Brain microvascular endothelial cell (primary cell): ENCODE data around the gene PHF23.

Experiments
- DNase-seq: peaks from one replicate; pipeline ENCODE4 v3.0.0-alpha.2; 2020
- H3K27ac ChIP-seq: fragments of 250-450 bp; sonication (Bioruptor Pico); 2 replicates; pipeline ENCODE4 v1.5.1; 2020; ENCODE audit warnings: mild to moderate bottlenecking, moderate library complexity
- H3K27me3 ChIP-seq: fragments of 250-450 bp; sonication (Bioruptor Pico); replicated peaks from 2 replicates; pipeline ENCODE4 v1.5.1; 2020; ENCODE audit warnings: mild to moderate bottlenecking
- H3K36me3 ChIP-seq: fragments of 250-450 bp; sonication (Bioruptor Pico); replicated peaks from 2 replicates; pipeline ENCODE4 v1.5.1; 2020; ENCODE audit warnings: mild to moderate bottlenecking
- H3K4me3 ChIP-seq: 2 replicates; pipeline ENCODE4 v1.5.1; 2011; ENCODE audit warnings: low read depth, mild to moderate bottlenecking, control low read depth, low read length, moderate library complexity
- in situ Hi-C: cut with HindIII; loops from 2 replicates; pipeline ENCODE4 v1.10.0; 2017; ENCODE audit warnings: low sequenced_read_pairs, low pct_ligation_motif_present
- TF ChIP-seq, protein P1 (sequence below): IDR thresholded peaks from 2 replicates; pipeline ENCODE4 v1.5.1; 2011; ENCODE audit warnings: low read depth, mild to moderate bottlenecking, moderate library complexity, low read length, control low read depth, inconsistent platforms; ENCODE audit errors: missing control alignments

Gene PHF23

DNA sequence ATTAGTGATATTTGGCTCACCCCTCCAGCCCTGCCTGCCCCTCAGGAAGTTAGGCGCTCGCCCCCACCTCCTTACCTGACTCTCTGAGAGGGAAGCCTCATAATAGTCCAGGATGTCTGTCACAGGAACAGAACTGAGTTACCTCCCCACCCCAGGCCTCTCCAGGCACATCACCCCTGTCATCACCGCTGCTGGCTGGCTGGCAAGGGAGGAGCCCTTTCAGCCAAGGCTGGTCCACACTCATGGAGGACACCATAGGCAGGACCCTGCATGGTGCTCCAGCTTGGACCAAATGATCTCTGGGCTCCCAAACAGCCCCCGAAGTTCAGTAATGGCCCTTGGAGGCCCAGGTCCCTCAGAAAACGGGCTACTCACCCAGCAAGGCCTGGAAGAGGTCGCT is 21.1 kb downstream of the PHF23 start:
- in situ Hi-C loops: no loop called here
- no peak for DNase-seq
- TF ChIP-seq, protein P1, sequence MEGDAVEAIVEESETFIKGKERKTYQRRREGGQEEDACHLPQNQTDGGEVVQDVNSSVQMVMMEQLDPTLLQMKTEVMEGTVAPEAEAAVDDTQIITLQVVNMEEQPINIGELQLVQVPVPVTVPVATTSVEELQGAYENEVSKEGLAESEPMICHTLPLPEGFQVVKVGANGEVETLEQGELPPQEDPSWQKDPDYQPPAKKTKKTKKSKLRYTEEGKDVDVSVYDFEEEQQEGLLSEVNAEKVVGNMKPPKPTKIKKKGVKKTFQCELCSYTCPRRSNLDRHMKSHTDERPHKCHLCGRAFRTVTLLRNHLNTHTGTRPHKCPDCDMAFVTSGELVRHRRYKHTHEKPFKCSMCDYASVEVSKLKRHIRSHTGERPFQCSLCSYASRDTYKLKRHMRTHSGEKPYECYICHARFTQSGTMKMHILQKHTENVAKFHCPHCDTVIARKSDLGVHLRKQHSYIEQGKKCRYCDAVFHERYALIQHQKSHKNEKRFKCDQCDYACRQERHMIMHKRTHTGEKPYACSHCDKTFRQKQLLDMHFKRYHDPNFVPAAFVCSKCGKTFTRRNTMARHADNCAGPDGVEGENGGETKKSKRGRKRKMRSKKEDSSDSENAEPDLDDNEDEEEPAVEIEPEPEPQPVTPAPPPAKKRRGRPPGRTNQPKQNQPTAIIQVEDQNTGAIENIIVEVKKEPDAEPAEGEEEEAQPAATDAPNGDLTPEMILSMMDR: no peak
- H3K27ac ChIP-seq: no peak overlapping the region
- peak overlapping the region; percentile 69 for H3K4me3 ChIP-seq
- no peaks in the 10 kb centered on the region for H3K27me3 ChIP-seq
- H3K36me3 ChIP-seq: peaks cover 18% of the 10 kb centered on the region

GRCh38 chr17:7217113-7217987 is 21.9 kb downstream of the PHF23 start:
- Histone ChIP-seq H3K36me3 (peaks cover 10% of the 10 kb centered on the region), H3K27ac (no peak overlapping the region), H3K27me3 (no peaks in the 10 kb centered on the region), H3K4me3 (peak overlapping the region; percentile 69)
- in situ Hi-C loops: no loop called here
- TF ChIP-seq, protein P1: no peak
- peak; percentile 66 for DNase-seq

DNA sequence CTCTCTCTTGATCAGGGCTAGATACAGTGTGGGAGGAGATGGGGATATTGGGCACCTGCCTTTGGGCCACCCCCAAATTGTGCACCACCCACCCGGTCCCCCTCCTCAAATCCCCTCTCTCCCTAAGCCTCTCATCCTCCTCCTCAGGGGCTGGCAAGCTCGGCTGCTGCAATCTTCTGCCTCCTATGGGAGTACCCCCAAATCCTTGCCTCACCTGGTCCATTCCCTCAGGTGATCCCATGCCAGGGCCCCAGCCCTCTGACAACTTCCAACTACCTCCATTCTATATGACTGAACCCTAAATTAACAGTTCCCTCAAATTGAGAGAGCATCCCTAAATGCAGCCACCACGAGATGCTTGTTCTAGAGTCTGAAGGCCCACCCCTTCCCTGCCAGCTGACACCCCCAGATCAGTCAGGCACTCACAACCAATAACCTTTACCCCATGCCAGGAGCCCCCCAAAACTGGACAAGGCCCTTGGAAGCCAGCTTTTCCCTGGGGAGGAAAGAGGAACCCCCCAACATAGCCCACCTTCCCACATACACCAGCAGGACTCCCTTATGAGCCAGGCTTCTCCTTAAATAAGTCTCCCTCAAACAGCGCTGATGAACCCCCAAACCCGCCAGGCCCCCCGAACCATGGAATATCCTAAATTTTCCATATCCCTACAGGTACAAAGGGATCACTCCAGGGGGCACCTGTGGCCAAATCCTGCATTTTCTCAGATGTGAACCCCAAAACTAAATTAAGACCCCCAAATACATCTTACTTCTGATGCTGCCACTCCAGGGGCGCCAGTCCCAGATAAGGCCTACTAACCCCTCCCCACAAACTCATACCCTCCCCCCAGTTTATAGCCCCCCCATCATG is 22.8 kb downstream of the PHF23 start:
- no peak for DNase-seq
- Histone ChIP-seq H3K27me3 (no peaks in the 10 kb centered on the region), H3K36me3 (peaks cover 2% of the 10 kb centered on the region), H3K4me3 (peak overlapping the region; percentile 69), H3K27ac (no peak overlapping the region)
- TF ChIP-seq, protein P1: no peak
- in situ Hi-C loops: no loop called here

GRCh38 chr17:7215652-7216180 is 23.5 kb downstream of the PHF23 start:
- Histone ChIP-seq H3K27me3 (no peaks in the 10 kb centered on the region), H3K27ac (peak overlapping the region; percentile 57), H3K4me3 (peak overlapping the region; percentile 69), H3K36me3 (no peaks in the 10 kb centered on the region)
- in situ Hi-C loops: no loop called here
- no peak for DNase-seq
- TF ChIP-seq, protein P1: no peak

DNA sequence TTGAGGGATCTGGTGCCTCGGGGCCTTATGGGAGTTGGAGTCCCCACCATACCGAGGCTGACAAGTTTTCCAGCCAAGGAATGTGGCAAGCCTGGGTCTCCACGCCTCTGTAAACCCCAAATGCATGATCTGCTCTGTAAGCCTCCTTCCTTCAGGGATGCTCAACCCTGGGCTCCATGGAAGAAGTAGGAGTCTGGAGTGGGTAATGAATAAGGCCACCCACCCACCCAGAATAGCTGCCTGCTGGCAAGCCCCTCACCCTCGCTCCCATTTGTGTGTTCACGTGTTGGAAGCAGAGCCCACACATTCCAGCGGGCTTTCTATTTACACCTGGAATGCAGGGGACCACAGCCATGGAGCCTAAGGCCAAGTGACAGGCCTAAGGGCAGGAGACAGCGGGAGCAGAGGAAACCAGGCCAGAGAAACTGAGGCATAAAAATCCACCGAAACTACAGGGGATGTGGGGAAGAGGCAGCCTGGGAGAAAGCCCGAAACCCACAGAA is 24.1 kb downstream of the PHF23 start:
- H3K27ac ChIP-seq: peak overlapping the region; percentile 57
- no peaks in the 10 kb centered on the region for H3K36me3 ChIP-seq
- DNase-seq: no peak
- TF ChIP-seq, protein P1: no peak
- H3K4me3 ChIP-seq: peak overlapping the region; percentile 58
- in situ Hi-C loops: no loop called here
- H3K27me3 ChIP-seq: no peaks in the 10 kb centered on the region
